Right lobe of liver (tissue), 4 donors: ENCODE measurements around the gene OSBPL3.

Source experiments
- POLR2A ChIP-seq: fragments of 450-650 bp; IDR thresholded peaks from one replicate; pipeline ENCODE4 v1.6.1; 2017; ENCODE audit warnings: antibody characterized with exemption, mild to moderate bottlenecking
- TF ChIP-seq, protein P1 (sequence below), 4 donors: fragments of 200-600 bp in 3 of 4; fragments of 450-650 bp in 1 of 4; IDR thresholded peaks; one replicate each; pipeline versions ENCODE4 v1.5.1 to v1.8.0; 2016 to 2022; ENCODE audit warnings: antibody characterized with exemption in 4 of 4, mild to moderate bottlenecking in 2 of 4
- donor health status: DM: no; HTN: no; CAD: no.
- donor health status: DM: no; HTN: no; CAD: no.
- donor health status: DM: no; HTN: yes; CAD: no.

DNA sequence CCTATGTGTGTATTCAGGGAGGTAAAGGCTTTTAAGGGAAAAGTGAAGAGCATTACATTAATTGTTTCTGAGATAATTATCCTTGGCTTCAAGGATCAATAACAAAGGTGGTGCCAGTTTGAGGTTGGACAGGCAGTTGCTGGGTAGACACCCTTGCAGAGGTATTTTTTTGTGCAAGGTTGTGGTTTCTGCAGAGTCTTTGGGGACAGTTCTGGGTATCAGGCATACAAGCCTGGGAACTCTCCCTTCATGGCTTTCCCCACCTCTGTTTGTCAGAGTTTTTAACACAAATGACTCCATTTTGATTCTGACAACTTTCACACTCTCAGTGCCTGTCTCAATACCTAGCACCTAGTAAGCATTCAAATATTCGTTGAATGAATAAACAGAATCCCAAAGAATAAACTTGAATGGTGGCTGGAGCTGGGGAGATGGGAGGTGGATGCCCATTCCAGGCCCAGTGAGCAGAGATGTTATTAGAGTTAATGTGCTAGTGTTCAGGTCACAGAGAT, 7.4 kb upstream of the OSBPL3 start:
- TF ChIP-seq, protein P1, sequence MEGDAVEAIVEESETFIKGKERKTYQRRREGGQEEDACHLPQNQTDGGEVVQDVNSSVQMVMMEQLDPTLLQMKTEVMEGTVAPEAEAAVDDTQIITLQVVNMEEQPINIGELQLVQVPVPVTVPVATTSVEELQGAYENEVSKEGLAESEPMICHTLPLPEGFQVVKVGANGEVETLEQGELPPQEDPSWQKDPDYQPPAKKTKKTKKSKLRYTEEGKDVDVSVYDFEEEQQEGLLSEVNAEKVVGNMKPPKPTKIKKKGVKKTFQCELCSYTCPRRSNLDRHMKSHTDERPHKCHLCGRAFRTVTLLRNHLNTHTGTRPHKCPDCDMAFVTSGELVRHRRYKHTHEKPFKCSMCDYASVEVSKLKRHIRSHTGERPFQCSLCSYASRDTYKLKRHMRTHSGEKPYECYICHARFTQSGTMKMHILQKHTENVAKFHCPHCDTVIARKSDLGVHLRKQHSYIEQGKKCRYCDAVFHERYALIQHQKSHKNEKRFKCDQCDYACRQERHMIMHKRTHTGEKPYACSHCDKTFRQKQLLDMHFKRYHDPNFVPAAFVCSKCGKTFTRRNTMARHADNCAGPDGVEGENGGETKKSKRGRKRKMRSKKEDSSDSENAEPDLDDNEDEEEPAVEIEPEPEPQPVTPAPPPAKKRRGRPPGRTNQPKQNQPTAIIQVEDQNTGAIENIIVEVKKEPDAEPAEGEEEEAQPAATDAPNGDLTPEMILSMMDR (IDR thresholded peaks at IDR 0.05): no peak
- TF ChIP-seq POLR2A: no peak
